Naive thymus-derived CD4-positive, alpha-beta T cell (primary cell): ENCODE measurements around the gene GJA3. TPM values are rescaled to one million over a fixed set of nuclear protein-coding genes. Genes with fewer than 3 reads are reported as not detected.

Experiments
- ATAC-seq: fragments of 150-1000 bp; cut with Tn5 transposase; 2 replicates; pipeline ENCODE4 v1.10.0; 2021; ENCODE audit warnings: mild to moderate bottlenecking, moderate library complexity
- CTCF ChIA-PET: fragments of 350-600 bp; sonication (Branson Sonifier 250); formaldehyde crosslinking; loops from one replicate; lab custom pipeline; 2021; ENCODE audit warnings: antibody characterized with exemption; lab: Charles Lee
- POLR2A ChIA-PET: fragments of 350-600 bp; sonication (Branson Sonifier 250); formaldehyde crosslinking; loops from one replicate; lab custom pipeline; 2021; ENCODE audit warnings: antibody characterized with exemption, inconsistent platforms; lab: Charles Lee
- DNase-seq, 9 donors: peaks; one replicate each; pipeline versions ENCODE4 v3.0.0 to v3.0.0-alpha.2; 2020 to 2022; ENCODE audit warnings: mixed read lengths in 1 of 9
- H3K27ac ChIP-seq: one replicate; pipeline ENCODE4 v1.7.0; 2013; ENCODE audit warnings: mild to moderate bottlenecking, low read depth, low read length, moderate library complexity
- H3K27me3 ChIP-seq, 2 donors: one replicate each; pipeline ENCODE4 v1.7.0; 2013; ENCODE audit warnings: low read length in 2 of 2, mild to moderate bottlenecking in 2 of 2, moderate library complexity in 2 of 2; ENCODE audit not compliant: control insufficient read depth in 2 of 2, insufficient read depth in 2 of 2
- H3K36me3 ChIP-seq, 3 experiments: 1 replicate in 2 of 3; 2 replicates in 1 of 3; pipeline ENCODE4 v1.7.0; 2013; ENCODE audit warnings: low read length in 3 of 3, mild to moderate bottlenecking in 3 of 3, moderate library complexity in 1 of 3; ENCODE audit not compliant: insufficient read depth in 3 of 3, control insufficient read depth in 2 of 3
- H3K4me1 ChIP-seq, 2 donors: one replicate each; pipeline ENCODE4 v1.7.0; 2013; ENCODE audit warnings: low read length in 2 of 2, mild to moderate bottlenecking in 2 of 2, moderate library complexity in 1 of 2; ENCODE audit not compliant: control insufficient read depth in 2 of 2, insufficient read depth in 2 of 2
- H3K4me3 ChIP-seq: 2 replicates; pipeline ENCODE4 v1.7.0; 2013; ENCODE audit warnings: mild to moderate bottlenecking, low read length
- H3K9me3 ChIP-seq, 3 experiments: 1 replicate in 2 of 3; 2 replicates in 1 of 3; pipeline ENCODE4 v1.7.0; 2013; ENCODE audit warnings: low read length in 3 of 3; ENCODE audit not compliant: control insufficient read depth in 2 of 3
- H3K27ac Mint-ChIP-seq, 9 donors: one replicate each; pipeline ENCODE4 v1.8.0; 2020 to 2022; ENCODE audit warnings: mixed read lengths in 9 of 9, mild to moderate bottlenecking in 8 of 9, moderate library complexity in 5 of 9, inconsistent platforms in 2 of 9
- H3K27me3 Mint-ChIP-seq, 5 donors: one replicate each; pipeline ENCODE4 v1.8.0; 2021 to 2022; ENCODE audit warnings: mixed read lengths in 5 of 5, mild to moderate bottlenecking in 1 of 5
- H3K36me3 Mint-ChIP-seq, 5 donors: one replicate each; pipeline ENCODE4 v1.8.0; 2020 to 2022; ENCODE audit warnings: mixed read lengths in 5 of 5, mild to moderate bottlenecking in 3 of 5, inconsistent platforms in 1 of 5
- H3K4me1 Mint-ChIP-seq, 7 donors: one replicate each; pipeline ENCODE4 v1.8.0; 2020 to 2022; ENCODE audit warnings: mixed read lengths in 7 of 7, mild to moderate bottlenecking in 3 of 7, inconsistent platforms in 1 of 7
- H3K4me3 Mint-ChIP-seq, 10 donors: one replicate each; pipeline ENCODE4 v1.8.0; 2020 to 2022; ENCODE audit warnings: mild to moderate bottlenecking in 10 of 10, mixed read lengths in 10 of 10, moderate library complexity in 6 of 10, inconsistent platforms in 2 of 10
- H3K9me3 Mint-ChIP-seq, 11 donors: one replicate each; pipeline ENCODE4 v1.8.0; 2020 to 2022; ENCODE audit warnings: mixed read lengths in 11 of 11, mild to moderate bottlenecking in 4 of 11, inconsistent platforms in 1 of 11, moderate library complexity in 1 of 11
- intact Hi-C, 2 donors: fragments of 100-400 bp; cut with micrococcal nuclease; formaldehyde crosslinking; loops; one replicate each; pipeline ENCODE4 v1.15.1; 2023
- polyA plus RNA-seq, 2 donors: library from polyadenylated mRNA; unstranded; fragments of 300-500 nt; fragmentation: Illumina TruSeq; gene quantifications; one replicate each; pipeline ENCODE4 v1.2.3, GENCODE V29; 2021
- total RNA-seq, 6 experiments: library from RNA in 5 of 6; stranded (reverse) in 5 of 6; gene quantifications; 1 replicate in 5 of 6; 2 replicates in 1 of 6; pipeline ENCODE4 v1.2.3 and lab custom pipeline; 2021 to 2026

GJA3 gene
- total and polyA plus RNA-seq, 7 experiments from 2014 or later: 0.05 to 0.17 (median 0.07) TPM; not detected in 3

GRCh38 chr13:20148501-20149183, 12.2 kb downstream of the GJA3 start:
- Histone ChIP-seq H3K4me1 (no peaks in the 10 kb centered on the region), H3K36me3 (no peaks in the 10 kb centered on the region), H3K4me3 (no peak overlapping the region), H3K27ac (no peak overlapping the region), H3K9me3 (no peaks in the 10 kb centered on the region), H3K27me3 (no peaks in the 10 kb centered on the region)
- no peak for ATAC-seq
- ChIA-PET POLR2A (interaction anchor here (0.6 kb wide), 1 partner anchor 114 kb away, joined by 3 read pairs; no protein-coding TSS in a partner anchor), CTCF (no interaction called here)
- Mint-ChIP-seq H3K4me1 (peaks cover 0 to 2% (median 0%) of the 10 kb centered on the region in 7 donors), H3K36me3 (peaks cover 0 to 5% (median 2%) of the 10 kb centered on the region in 5 donors), H3K27me3 (peaks cover 32 to 56% (median 36%) of the 10 kb centered on the region in 5 donors), H3K4me3 (no peak overlapping the region), H3K27ac (no peak overlapping the region), H3K9me3 (no peaks in the 10 kb centered on the region)
- intact Hi-C loops: no loop called here
- DNase-seq: no peak

- Mint-ChIP-seq H3K4me1 (peaks cover 0 to 8% (median 5%) of the 10 kb centered on the region in 7 donors), H3K4me3 (no peak overlapping the region), H3K9me3 (peaks cover 0 to 4% (median 0%) of the 10 kb centered on the region in 11 donors), H3K27me3 (peaks cover 43 to 64% (median 51%) of the 10 kb centered on the region in 5 donors), H3K36me3 (peaks cover 0 to 5% (median 4%) of the 10 kb centered on the region in 5 donors), H3K27ac (no peak overlapping the region)
- intact Hi-C loops: no loop called here
- H3K27me3 ChIP-seq: peaks cover 0 to 6% of the 10 kb centered on the region in 2 donors
- CTCF ChIA-PET: interaction anchor here (0.5 kb wide), 1 partner anchor 440 kb away, joined by 3 read pairs; no protein-coding TSS in a partner anchor
- no peak overlapping the region for H3K27ac ChIP-seq
- no peaks in the 10 kb centered on the region for H3K4me1 ChIP-seq
- no peak overlapping the region for H3K4me3 ChIP-seq
- H3K36me3 ChIP-seq: no peaks in the 10 kb centered on the region
- ATAC-seq (no peak), DNase-seq (no peak)
- POLR2A ChIA-PET: no interaction called here
- no peaks in the 10 kb centered on the region for H3K9me3 ChIP-seq
These were observed 14.5 kb downstream of the GJA3 start for GRCh38 chr13:20146381-20146780.

- Histone ChIP-seq H3K36me3 (no peaks in the 10 kb centered on the region), H3K4me3 (no peak overlapping the region), H3K27ac (no peak overlapping the region), H3K4me1 (no peaks in the 10 kb centered on the region), H3K9me3 (no peaks in the 10 kb centered on the region), H3K27me3 (peaks cover 0 to 6% of the 10 kb centered on the region in 2 donors)
- no peak overlapping the region for H3K27ac Mint-ChIP-seq
- intact Hi-C loops: no loop called here
- H3K9me3 Mint-ChIP-seq: peaks cover 0 to 4% (median 0%) of the 10 kb centered on the region in 11 donors
- ATAC-seq (no peak), DNase-seq (no peak)
- peaks cover 0 to 5% (median 4%) of the 10 kb centered on the region in 5 donors for H3K36me3 Mint-ChIP-seq
- ChIA-PET CTCF (no interaction called here), POLR2A (no interaction called here)
- H3K4me1 Mint-ChIP-seq: peaks cover 0 to 10% (median 5%) of the 10 kb centered on the region in 7 donors
- peaks cover 48 to 69% (median 58%) of the 10 kb centered on the region in 5 donors for H3K27me3 Mint-ChIP-seq
- H3K4me3 Mint-ChIP-seq: peak overlapping the region in 1 of 10 donors; percentile 65
These were observed 15.3 kb downstream of the GJA3 start for GRCh38 chr13:20145521-20145920.

- peaks cover 0 to 5% (median 0%) of the 10 kb centered on the region in 5 donors for H3K36me3 Mint-ChIP-seq
- Histone ChIP-seq H3K27me3 (peaks cover 0 to 6% of the 10 kb centered on the region in 2 donors), H3K27ac (no peak overlapping the region), H3K4me1 (no peaks in the 10 kb centered on the region), H3K36me3 (no peaks in the 10 kb centered on the region), H3K9me3 (no peaks in the 10 kb centered on the region), H3K4me3 (no peak overlapping the region)
- no peak overlapping the region for H3K4me3 Mint-ChIP-seq
- H3K4me1 Mint-ChIP-seq: peaks cover 0 to 10% (median 5%) of the 10 kb centered on the region in 7 donors
- no peak overlapping the region for H3K27ac Mint-ChIP-seq
- POLR2A ChIA-PET: interaction anchor here (1.0 kb wide), 1 partner anchor 14 kb away, joined by 5 read pairs; no protein-coding TSS in a partner anchor
- DNase-seq (no peak), ATAC-seq (no peak)
- H3K9me3 Mint-ChIP-seq: peaks cover 0 to 4% (median 0%) of the 10 kb centered on the region in 11 donors
- H3K27me3 Mint-ChIP-seq: peaks cover 41 to 72% (median 57%) of the 10 kb centered on the region in 5 donors
- intact Hi-C loops: no loop called here
- CTCF ChIA-PET: no interaction called here
These were observed 16.6 kb downstream of the GJA3 start for GRCh38 chr13:20144141-20144850.

GRCh38 chr13:20142927-20143480, 17.8 kb downstream of the GJA3 start:
- Histone ChIP-seq H3K27ac (no peak overlapping the region), H3K9me3 (no peaks in the 10 kb centered on the region), H3K4me3 (no peak overlapping the region), H3K36me3 (no peaks in the 10 kb centered on the region), H3K27me3 (peaks cover 0 to 6% of the 10 kb centered on the region in 2 donors), H3K4me1 (no peaks in the 10 kb centered on the region)
- intact Hi-C loops: no loop called here
- H3K36me3 Mint-ChIP-seq: peaks cover 0 to 5% (median 0%) of the 10 kb centered on the region in 5 donors
- CTCF ChIA-PET: interaction anchor here (0.6 kb wide), 1 partner anchor 1066 kb away, joined by 3 read pairs; no protein-coding TSS in a partner anchor
- peak overlapping the region in 2 of 10 donors; percentile 17 to 52 for H3K4me3 Mint-ChIP-seq
- H3K27ac Mint-ChIP-seq: no peak overlapping the region
- peaks cover 0 to 4% (median 0%) of the 10 kb centered on the region in 11 donors for H3K9me3 Mint-ChIP-seq
- no peak for ATAC-seq
- peaks cover 0 to 10% (median 5%) of the 10 kb centered on the region in 7 donors for H3K4me1 Mint-ChIP-seq
- peaks cover 40 to 71% (median 55%) of the 10 kb centered on the region in 5 donors for H3K27me3 Mint-ChIP-seq
- POLR2A ChIA-PET: interaction anchor here (0.6 kb wide), 1 partner anchor 277 kb away, joined by 4 read pairs; no protein-coding TSS in a partner anchor
- no peak for DNase-seq
